Measurements from ENCODE around the gene TMEM179. TPM values are rescaled to one million over a fixed set of nuclear protein-coding genes. Genes with fewer than 3 reads are reported as not detected.

TMEM179 gene
- total RNA-seq, 1 donor from 2014 or later: not detected

DNA sequence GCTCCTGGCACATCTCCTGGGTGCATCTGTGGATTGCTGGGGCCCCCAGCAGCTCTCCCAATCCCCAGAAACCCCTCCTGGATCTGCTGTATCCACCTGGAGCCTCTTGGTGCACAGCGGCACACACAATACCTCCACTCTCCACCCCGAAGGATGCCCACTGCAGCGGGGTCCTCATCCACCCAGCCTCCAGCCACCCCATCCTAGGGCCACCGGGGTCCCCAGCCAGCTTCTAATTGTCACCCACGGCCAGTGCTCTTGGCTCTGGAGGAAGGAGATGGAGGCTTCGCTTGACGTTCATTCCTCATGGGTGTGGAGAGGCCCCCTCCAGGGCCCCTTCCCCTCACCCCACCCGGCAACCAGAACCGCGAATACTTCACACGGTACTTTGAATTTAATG is 31.6 kb upstream of the TMEM179 start:
- Mint-ChIP-seq H3K27ac (no peak overlapping the region), H3K27me3 (peaks cover 7% of the 10 kb centered on the region), H3K9me3 (no peaks in the 10 kb centered on the region), H3K4me1 (no peaks in the 10 kb centered on the region), H3K36me3 (ENCODE audit: low read depth) (no peaks in the 10 kb centered on the region), H3K4me3 (no peak overlapping the region)
- intact Hi-C loops (cut with micrococcal nuclease): no loop called here
- ChIA-PET CTCF (no interaction called here), POLR2A (no interaction called here)
- TF ChIP-seq, protein P1, sequence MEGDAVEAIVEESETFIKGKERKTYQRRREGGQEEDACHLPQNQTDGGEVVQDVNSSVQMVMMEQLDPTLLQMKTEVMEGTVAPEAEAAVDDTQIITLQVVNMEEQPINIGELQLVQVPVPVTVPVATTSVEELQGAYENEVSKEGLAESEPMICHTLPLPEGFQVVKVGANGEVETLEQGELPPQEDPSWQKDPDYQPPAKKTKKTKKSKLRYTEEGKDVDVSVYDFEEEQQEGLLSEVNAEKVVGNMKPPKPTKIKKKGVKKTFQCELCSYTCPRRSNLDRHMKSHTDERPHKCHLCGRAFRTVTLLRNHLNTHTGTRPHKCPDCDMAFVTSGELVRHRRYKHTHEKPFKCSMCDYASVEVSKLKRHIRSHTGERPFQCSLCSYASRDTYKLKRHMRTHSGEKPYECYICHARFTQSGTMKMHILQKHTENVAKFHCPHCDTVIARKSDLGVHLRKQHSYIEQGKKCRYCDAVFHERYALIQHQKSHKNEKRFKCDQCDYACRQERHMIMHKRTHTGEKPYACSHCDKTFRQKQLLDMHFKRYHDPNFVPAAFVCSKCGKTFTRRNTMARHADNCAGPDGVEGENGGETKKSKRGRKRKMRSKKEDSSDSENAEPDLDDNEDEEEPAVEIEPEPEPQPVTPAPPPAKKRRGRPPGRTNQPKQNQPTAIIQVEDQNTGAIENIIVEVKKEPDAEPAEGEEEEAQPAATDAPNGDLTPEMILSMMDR (IDR thresholded peaks at IDR 0.05): no peak
- DNase-seq (no peak), ATAC-seq (ENCODE audit: low read depth) (no peak)

DNA sequence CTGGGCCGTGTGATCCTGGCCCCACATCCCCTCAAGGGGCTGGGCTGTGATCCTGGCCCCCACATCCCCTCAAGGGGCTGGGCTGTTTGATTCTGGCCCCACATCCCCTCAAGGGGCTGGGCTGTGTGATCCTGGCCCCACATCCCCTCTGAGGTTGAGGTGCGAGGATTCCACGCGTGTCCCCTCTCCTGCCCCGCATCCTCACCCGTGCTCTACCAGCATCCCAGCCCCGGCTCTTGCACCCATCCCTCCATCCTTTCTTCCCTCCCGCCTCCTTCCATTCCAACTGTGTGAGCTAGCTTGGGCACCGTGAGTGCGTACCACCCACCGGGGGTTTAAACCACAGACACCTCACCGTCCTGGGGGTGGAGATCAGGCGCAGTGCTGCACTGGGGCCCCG is 31.1 kb upstream of the TMEM179 start:
- no peaks in the 10 kb centered on the region for H3K4me1 Mint-ChIP-seq
- intact Hi-C loops (cut with micrococcal nuclease): no loop called here
- no peaks in the 10 kb centered on the region for H3K36me3 Mint-ChIP-seq (ENCODE audit: low read depth)
- ChIA-PET POLR2A (no interaction called here), CTCF (no interaction called here)
- TF ChIP-seq, protein P1 (IDR thresholded peaks at IDR 0.05): no peak
- DNase-seq: no peak
- H3K4me3 Mint-ChIP-seq: no peak overlapping the region
- H3K27me3 Mint-ChIP-seq: peaks cover 7% of the 10 kb centered on the region
- no peak overlapping the region for H3K27ac Mint-ChIP-seq
- H3K9me3 Mint-ChIP-seq: no peaks in the 10 kb centered on the region
- ATAC-seq (ENCODE audit: low read depth): no peak

DNA sequence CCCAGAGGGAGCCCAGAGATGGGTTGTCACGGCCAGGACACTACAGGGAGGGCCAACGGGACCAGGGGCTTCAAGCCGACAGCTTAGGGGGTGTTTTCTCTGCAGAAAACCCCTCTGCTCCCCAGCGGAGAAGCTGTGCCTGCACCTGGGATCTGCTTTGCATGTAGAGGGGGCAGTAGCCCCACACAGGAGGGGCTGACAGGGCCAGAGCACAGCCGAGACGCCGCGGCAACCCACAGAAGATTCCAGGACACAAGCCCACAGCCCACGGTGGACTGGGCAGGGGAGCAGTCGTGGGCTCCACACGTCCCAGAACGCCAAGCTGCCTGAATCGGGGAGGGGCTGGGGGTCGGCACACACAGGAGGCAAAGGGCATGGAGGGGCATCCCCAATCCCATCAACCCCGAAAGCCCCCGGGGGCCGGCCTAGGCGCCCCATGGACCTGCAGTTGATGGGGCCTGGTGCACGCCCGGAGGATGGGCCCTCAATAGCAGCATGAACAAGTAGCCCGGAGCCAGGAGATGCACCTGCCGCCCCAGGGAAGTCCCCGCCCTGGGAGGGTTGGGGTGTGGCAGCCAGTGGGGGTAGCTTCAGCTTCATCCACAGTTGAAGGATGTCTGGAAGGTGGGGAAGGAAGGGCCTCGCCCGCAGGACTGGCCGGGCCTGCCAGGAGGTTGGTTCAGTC is 30.5 kb upstream of the TMEM179 start:
- TF ChIP-seq, protein P1 (IDR thresholded peaks at IDR 0.05): no peak
- POLR2A ChIA-PET: no interaction called here
- Mint-ChIP-seq H3K4me3 (no peak overlapping the region), H3K36me3 (ENCODE audit: low read depth) (no peaks in the 10 kb centered on the region), H3K27me3 (peaks cover 10% of the 10 kb centered on the region), H3K4me1 (no peaks in the 10 kb centered on the region), H3K27ac (no peak overlapping the region), H3K9me3 (no peaks in the 10 kb centered on the region)
- CTCF ChIA-PET: no interaction called here
- ATAC-seq (ENCODE audit: low read depth) (no peak), DNase-seq (no peak)
- intact Hi-C loops (cut with micrococcal nuclease): no loop called here

DNA sequence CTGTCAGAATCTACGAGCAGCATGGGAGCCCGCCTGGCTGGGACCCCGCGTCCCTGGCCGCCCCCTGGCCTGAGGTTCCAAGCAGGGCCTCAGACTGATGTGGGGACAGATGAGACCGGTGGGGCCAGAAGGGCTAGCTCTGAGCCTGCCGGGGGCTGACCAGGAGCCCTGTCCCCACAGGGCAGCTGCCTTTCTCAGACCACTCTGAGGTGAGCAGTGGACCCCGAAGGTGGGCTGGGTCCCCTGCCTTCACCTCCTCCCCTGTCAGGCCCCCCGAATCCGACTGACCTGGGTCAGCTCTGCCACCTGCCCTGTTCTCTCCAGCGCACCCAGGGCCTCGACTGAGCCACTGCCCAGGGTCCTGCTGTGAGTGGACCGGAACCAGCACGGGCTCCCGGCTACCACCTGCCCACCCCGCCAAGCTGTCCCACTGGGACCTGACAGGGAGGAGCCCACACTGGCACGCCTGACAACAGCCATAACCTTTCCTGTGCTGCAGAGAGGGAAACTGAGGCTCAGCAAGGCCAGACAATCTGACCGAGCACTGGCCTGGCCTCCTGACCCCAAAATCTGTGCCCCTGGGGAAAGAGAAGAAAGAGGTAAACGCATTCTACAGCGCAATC is 29.7 kb upstream of the TMEM179 start:
- peaks cover 10% of the 10 kb centered on the region for H3K27me3 Mint-ChIP-seq
- intact Hi-C loops (cut with micrococcal nuclease): no loop called here
- peaks cover under 1% of the 10 kb centered on the region for H3K9me3 Mint-ChIP-seq
- no peaks in the 10 kb centered on the region for H3K36me3 Mint-ChIP-seq (ENCODE audit: low read depth)
- DNase-seq (no peak), ATAC-seq (ENCODE audit: low read depth) (no peak)
- ChIA-PET POLR2A (no interaction called here), CTCF (no interaction called here)
- H3K4me1 Mint-ChIP-seq: no peaks in the 10 kb centered on the region
- no peak overlapping the region for H3K27ac Mint-ChIP-seq
- H3K4me3 Mint-ChIP-seq: no peak overlapping the region
- TF ChIP-seq, protein P1 (IDR thresholded peaks at IDR 0.05): no peak

DNA sequence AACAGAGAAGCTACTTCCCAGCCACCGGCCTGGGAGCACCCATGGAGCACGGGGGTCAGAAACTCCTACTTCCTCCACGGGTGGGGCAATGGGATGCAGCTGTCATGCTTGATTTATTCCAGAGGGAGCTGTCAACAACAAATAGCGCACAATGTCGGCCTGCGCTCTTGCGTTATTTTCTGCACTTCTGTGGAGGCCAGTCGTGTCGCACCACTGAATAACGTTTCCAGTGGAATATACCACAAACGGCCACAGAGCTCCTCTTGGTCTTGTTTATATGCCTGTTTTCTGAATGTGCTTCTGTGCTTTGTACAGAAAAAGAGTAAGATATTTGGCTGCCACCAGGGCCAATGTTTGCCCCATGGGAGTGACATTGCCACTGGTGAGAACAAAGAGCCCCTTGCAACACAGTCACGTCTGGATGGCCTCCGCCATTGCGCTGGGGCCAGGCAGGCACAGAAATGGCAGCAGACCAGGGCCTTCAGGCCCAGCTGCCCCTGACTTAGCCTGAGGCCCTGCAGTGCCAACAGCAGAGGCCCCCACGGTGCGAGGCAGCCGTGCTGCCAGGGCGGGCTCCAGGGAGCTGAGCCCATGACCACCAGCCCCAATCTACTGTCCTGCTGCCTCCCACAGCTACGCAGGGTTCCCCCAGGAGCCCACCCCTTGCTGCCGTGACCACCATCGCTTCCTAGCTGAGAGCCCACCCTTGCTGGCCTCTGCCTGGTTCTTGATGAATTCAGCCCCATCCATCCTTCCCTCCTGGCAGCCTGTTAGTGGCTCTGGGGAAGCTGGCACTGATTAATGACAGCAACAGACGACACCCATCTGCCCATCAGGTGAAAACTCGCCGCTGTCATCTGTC is 28.9 kb upstream of the TMEM179 start:
- peaks cover 10% of the 10 kb centered on the region for H3K27me3 Mint-ChIP-seq
- DNase-seq (no peak), ATAC-seq (ENCODE audit: low read depth) (no peak)
- no peak overlapping the region for H3K4me3 Mint-ChIP-seq
- ChIA-PET CTCF (no interaction called here), POLR2A (no interaction called here)
- intact Hi-C loops (cut with micrococcal nuclease): no loop called here
- TF ChIP-seq, protein P1 (IDR thresholded peaks at IDR 0.05): no peak
- no peaks in the 10 kb centered on the region for H3K36me3 Mint-ChIP-seq (ENCODE audit: low read depth)
- no peak overlapping the region for H3K27ac Mint-ChIP-seq
- peaks cover 4% of the 10 kb centered on the region for H3K9me3 Mint-ChIP-seq
- no peaks in the 10 kb centered on the region for H3K4me1 Mint-ChIP-seq
